ENCODE data around the gene SDR39U1. TPM values are rescaled to one million over a fixed set of nuclear protein-coding genes. Genes with fewer than 3 reads are reported as not detected.

The SDR39U1 gene
- total and polyA plus RNA-seq, 10 of the 15 experiments (the other 5 are each of a cell fraction or from before 2014, with no cell fraction given) = 14.0 to 89.3 (median 42.2) TPM

- Histone ChIP-seq H4K20me1 (ENCODE audit: control insufficient read depth, insufficient read depth) (no peaks in the 10 kb centered on the region), H3K4me3 (no peak overlapping the region), H3K27me3 (replicated peaks in 1 of 2; ENCODE audit: control insufficient read depth in 2 of 2, insufficient read depth in 2 of 2, low read length in 1 of 2) (peaks cover 1 to 5% of the 10 kb centered on the region in 2 experiments; a peak in 2 of 4 replicates), H2AFZ (ENCODE audit: control insufficient read depth, low read depth, low read length) (no peak overlapping the region), H3K4me2 (ENCODE audit: control insufficient read depth, insufficient read depth) (no peak overlapping the region), H3K9me3 (replicated peaks; ENCODE audit: control insufficient read depth, insufficient read depth, low read length) (no peaks in the 10 kb centered on the region), H3K36me3 (ENCODE audit: control insufficient read depth in 2 of 2, insufficient read depth in 2 of 2, low read length in 1 of 2) (no peaks in the 10 kb centered on the region), H3K27ac (ENCODE audit: control insufficient read depth, insufficient read depth) (no peak overlapping the region), H3K79me2 (ENCODE audit: control insufficient read depth, insufficient read depth, low read length) (no peaks in the 10 kb centered on the region), H3K4me1 (ENCODE audit: control insufficient read depth, insufficient read depth, low read length) (no peaks in the 10 kb centered on the region), H3K9ac (ENCODE audit: control insufficient read depth, insufficient read depth, low read length) (no peak overlapping the region)
- CTCF ChIA-PET = interaction anchor here (1.1 to 3.5 kb wide), 7 partner anchors 14 to 78 kb away, joined by 3 to 18 read pairs (median 4); no protein-coding TSS in a partner anchor
- TF ChIP-seq, protein P1, sequence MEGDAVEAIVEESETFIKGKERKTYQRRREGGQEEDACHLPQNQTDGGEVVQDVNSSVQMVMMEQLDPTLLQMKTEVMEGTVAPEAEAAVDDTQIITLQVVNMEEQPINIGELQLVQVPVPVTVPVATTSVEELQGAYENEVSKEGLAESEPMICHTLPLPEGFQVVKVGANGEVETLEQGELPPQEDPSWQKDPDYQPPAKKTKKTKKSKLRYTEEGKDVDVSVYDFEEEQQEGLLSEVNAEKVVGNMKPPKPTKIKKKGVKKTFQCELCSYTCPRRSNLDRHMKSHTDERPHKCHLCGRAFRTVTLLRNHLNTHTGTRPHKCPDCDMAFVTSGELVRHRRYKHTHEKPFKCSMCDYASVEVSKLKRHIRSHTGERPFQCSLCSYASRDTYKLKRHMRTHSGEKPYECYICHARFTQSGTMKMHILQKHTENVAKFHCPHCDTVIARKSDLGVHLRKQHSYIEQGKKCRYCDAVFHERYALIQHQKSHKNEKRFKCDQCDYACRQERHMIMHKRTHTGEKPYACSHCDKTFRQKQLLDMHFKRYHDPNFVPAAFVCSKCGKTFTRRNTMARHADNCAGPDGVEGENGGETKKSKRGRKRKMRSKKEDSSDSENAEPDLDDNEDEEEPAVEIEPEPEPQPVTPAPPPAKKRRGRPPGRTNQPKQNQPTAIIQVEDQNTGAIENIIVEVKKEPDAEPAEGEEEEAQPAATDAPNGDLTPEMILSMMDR (IDR thresholded peaks at IDR 0.05 in 2 of 3, conservative IDR thresholded peaks at IDR 0.05 in 1 of 3; ENCODE audit: control insufficient read depth in 2 of 3, extremely low read depth in 1 of 3, insufficient read depth in 1 of 3, low read depth in 3 of 3, low read length in 3 of 3) = peak; percentile 54 to 79 (median 58)
- TF ChIP-seq SMC3 (IDR thresholded peaks at IDR 0.05; ENCODE audit: borderline replicate concordance, low read length) (peak; percentile 66; the same call in 1 of the 2 replicates), YY1 (IDR thresholded peaks at IDR 0.05; ENCODE audit: low read depth, low read length) (peak; percentile 77; the same call in 1 of the 2 replicates), RUNX3 (IDR thresholded peaks at IDR 0.05; ENCODE audit: low read length) (peak; percentile 29; the same call in 1 of the 2 replicates), RAD21 (IDR thresholded peaks at IDR 0.05; ENCODE audit: insufficient read depth, low read depth, low read length) (peak; percentile 62), TCF3 (IDR thresholded peaks at IDR 0.05; ENCODE audit: borderline replicate concordance, insufficient read depth, low read depth, low read length) (no peak), SUZ12 (IDR thresholded peaks at IDR 0.05; ENCODE audit: unreplicated experiment) (no peak)
- FAIRE-seq (peak; percentile 86), ATAC-seq (peak; percentile 87), DNase-seq (ENCODE audit: low read depth, low spot score) (no peak)
- no TSS peak for BruUV-seq (replicated peaks)
- RAD21 ChIA-PET (ENCODE audit: unreplicated experiment) = interaction anchor here (0.8 kb wide), 1 partner anchor 19 kb away, joined by 5 read pairs; no protein-coding TSS in a partner anchor
- intact Hi-C loops (cut with micrococcal nuclease; ENCODE audit: unreplicated experiment) (loop anchor here (5.0 kb wide), 1 partner anchor 44 kb away; the partner anchor contains the start of gene NFATC4), in situ Hi-C loops (cut with MboI) (no loop called here)
- 24% methylated on average over 16 of the region's 16 CpGs for WGBS (ENCODE audit: insufficient coverage, insufficient replicate concordance, low lambda C conversion rate, missing lambda C conversion rate)
- POLR2A ChIA-PET = no interaction called here
- SMC1A ChIA-PET (ENCODE audit: uncharacterized antibody, unreplicated experiment) = interaction anchor here (1.5 to 4.1 kb wide), 3 partner anchors 29 to 50 kb away, joined by 4 to 17 read pairs (median 4); no protein-coding TSS in a partner anchor
Observed at GRCh38 chr14:24411443-24412389, 30.9 kb downstream of the SDR39U1 start.
